BLaER1 (cell line): ENCODE data around the gene ITGA1.
A peak's percentile ranks its signal among the peaks of the same experiment; 100 is the strongest.

ENCODE experiments used
- H3K27ac ChIP-seq: shearing (Covaris generic); formaldehyde crosslinking; 2 replicates; pipeline ENCODE4 v1.8.1; 2022
- H3K27me3 ChIP-seq: shearing (Covaris generic); formaldehyde crosslinking; 2 replicates; pipeline ENCODE4 v1.8.1; 2022
- H3K36me3 ChIP-seq: shearing (Covaris generic); formaldehyde crosslinking; 2 replicates; pipeline ENCODE4 v1.8.1; 2022
- H3K4me1 ChIP-seq: shearing (Covaris generic); formaldehyde crosslinking; 2 replicates; pipeline ENCODE4 v1.8.1; 2022
- H3K4me2 ChIP-seq: shearing (Covaris generic); formaldehyde crosslinking; 2 replicates; pipeline ENCODE4 v1.8.1; 2022
- H3K4me3 ChIP-seq: shearing (Covaris generic); formaldehyde crosslinking; 2 replicates; pipeline ENCODE4 v1.8.1; 2022
- H3K9ac ChIP-seq: shearing (Covaris generic); formaldehyde crosslinking; 2 replicates; pipeline ENCODE4 v1.8.1; 2022
- H3K9me3 ChIP-seq: shearing (Covaris generic); formaldehyde crosslinking; 2 replicates; pipeline ENCODE4 v1.8.1; 2022
- H4K20me1 ChIP-seq: shearing (Covaris generic); formaldehyde crosslinking; 2 replicates; pipeline ENCODE4 v1.8.1; 2022
- Cebpa-rat ChIP-seq: shearing (Covaris generic); IDR thresholded peaks from 2 replicates; pipeline ENCODE4 v1.8.1; 2022

The ITGA1 gene

DNA sequence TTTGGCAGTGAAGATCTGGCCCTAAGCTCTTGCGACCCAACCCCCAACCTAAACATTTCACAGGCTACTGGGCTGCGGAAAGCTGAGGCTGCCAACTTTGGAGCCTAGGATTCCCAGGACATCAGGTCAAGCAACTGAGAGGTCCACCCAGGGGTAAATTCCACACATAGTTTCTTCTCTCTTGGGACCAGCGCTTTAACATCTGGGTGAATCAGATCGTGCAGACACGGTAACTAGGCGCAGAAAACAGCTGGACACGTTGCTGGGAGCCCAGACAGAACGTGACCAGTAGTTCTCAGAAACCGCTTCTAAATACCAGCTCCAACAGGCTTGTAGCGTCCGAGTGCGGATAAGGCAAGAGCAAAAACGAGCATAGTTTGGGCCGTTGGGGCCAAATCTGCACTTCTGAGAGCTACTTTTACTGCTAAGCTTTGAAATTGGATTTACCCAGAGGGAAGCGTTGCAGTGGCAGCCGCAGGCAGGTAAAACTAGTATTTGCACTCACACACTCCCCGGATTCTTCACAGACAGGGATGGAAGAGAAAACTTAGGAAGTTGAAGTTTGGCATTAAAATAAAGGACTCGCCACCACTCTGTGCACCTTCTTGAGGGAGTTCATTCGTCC is 11.8 kb downstream of the ITGA1 start:
- Histone ChIP-seq H3K4me1 (peaks cover 44% of the 10 kb centered on the region), H3K9ac (peak overlapping the region; percentile 81), H3K27me3 (no peaks in the 10 kb centered on the region), H3K27ac (peak overlapping the region; percentile 82; the same call in 1 of the 2 replicates), H4K20me1 (peaks cover 35% of the 10 kb centered on the region), H3K9me3 (no peaks in the 10 kb centered on the region), H3K36me3 (peaks cover 5% of the 10 kb centered on the region; the same call in 1 of the 2 replicates), H3K4me3 (peak overlapping the region; percentile 85), H3K4me2 (peak overlapping the region; percentile 95)
- TF ChIP-seq Cebpa-rat = no peak

DNA sequence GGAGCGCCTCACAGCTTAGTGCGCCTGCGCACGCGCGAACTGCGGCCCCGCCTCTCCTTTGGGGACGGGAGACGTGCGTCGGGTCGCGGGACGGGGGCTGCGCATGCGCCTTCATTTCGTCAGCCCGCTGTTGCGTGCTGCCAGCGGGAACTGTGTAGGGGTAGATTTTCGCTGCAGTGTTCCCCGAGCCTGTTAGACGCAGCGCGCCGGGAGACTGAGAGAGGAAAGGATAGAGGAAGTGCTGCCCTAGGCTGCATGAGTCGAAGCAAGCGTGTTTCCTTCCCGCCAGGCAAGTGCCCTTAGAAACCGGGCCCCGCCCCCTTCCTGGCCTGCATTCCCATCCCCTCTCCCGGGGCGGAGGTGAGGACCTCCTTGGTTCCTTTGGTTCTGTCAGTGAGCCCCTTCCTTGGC is 12.3 kb downstream of the ITGA1 start:
- no peaks in the 10 kb centered on the region for H3K27me3 ChIP-seq
- H4K20me1 ChIP-seq = peaks cover 40% of the 10 kb centered on the region
- H3K27ac ChIP-seq = peak overlapping the region; percentile 82
- peaks cover 6% of the 10 kb centered on the region; the same call in 1 of the 2 replicates for H3K36me3 ChIP-seq
- H3K4me3 ChIP-seq = peak overlapping the region; percentile 85
- TF ChIP-seq Cebpa-rat = no peak
- peak overlapping the region; percentile 81 for H3K9ac ChIP-seq
- peak overlapping the region; percentile 95 for H3K4me2 ChIP-seq
- no peaks in the 10 kb centered on the region for H3K9me3 ChIP-seq
- H3K4me1 ChIP-seq = peaks cover 44% of the 10 kb centered on the region

DNA sequence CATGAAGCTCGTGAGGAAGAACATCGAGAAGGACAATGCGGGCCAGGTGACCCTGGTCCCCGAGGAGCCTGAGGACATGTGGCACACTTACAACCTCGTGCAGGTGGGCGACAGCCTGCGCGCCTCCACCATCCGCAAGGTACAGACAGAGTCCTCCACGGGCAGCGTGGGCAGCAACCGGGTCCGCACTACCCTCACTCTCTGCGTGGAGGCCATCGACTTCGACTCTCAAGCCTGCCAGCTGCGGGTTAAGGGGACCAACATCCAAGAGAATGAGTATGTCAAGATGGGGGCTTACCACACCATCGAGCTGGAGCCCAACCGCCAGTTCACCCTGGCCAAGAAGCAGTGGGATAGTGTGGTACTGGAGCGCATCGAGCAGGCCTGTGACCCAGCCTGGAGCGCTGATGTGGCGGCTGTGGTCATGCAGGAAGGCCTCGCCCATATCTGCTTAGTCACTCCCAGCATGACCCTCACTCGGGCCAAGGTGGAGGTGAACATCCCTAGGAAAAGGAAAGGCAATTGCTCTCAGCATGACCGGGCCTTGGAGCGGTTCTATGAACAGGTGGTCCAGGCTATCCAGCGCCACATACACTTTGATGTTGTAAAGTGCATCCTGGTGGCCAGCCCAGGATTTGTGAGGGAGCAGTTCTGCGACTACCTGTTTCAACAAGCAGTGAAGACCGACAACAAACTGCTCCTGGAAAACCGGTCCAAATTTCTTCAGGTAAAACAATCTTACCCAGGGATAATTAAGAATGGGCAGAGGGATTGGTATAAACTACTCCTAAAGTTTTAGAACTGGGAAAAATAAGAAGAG is 12.9 kb downstream of the ITGA1 start:
- Histone ChIP-seq H3K4me1 (peaks cover 44% of the 10 kb centered on the region), H3K27ac (peak overlapping the region; percentile 82), H3K9ac (peak overlapping the region; percentile 81), H3K9me3 (no peaks in the 10 kb centered on the region), H3K4me3 (peak overlapping the region; percentile 85), H4K20me1 (peaks cover 43% of the 10 kb centered on the region), H3K4me2 (peak overlapping the region; percentile 95), H3K27me3 (no peaks in the 10 kb centered on the region), H3K36me3 (peaks cover 9% of the 10 kb centered on the region; the same call in 1 of the 2 replicates)
- TF ChIP-seq Cebpa-rat = no peak

DNA sequence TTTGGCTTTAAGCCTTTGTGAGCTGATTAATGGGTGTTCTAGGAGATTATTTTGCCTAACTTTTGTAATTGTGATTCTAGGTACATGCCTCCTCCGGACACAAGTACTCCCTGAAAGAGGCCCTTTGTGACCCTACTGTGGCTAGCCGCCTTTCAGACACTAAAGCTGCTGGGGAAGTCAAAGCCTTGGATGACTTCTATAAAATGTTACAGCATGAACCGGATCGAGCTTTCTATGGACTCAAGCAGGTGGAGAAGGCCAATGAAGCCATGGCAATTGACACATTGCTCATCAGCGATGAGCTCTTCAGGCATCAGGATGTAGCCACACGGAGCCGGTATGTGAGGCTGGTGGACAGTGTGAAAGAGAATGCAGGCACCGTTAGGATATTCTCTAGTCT is 13.6 kb downstream of the ITGA1 start:
- no peak overlapping the region for H3K27ac ChIP-seq
- peaks cover 44% of the 10 kb centered on the region for H3K4me1 ChIP-seq
- H3K4me2 ChIP-seq = peak overlapping the region; percentile 95

DNA sequence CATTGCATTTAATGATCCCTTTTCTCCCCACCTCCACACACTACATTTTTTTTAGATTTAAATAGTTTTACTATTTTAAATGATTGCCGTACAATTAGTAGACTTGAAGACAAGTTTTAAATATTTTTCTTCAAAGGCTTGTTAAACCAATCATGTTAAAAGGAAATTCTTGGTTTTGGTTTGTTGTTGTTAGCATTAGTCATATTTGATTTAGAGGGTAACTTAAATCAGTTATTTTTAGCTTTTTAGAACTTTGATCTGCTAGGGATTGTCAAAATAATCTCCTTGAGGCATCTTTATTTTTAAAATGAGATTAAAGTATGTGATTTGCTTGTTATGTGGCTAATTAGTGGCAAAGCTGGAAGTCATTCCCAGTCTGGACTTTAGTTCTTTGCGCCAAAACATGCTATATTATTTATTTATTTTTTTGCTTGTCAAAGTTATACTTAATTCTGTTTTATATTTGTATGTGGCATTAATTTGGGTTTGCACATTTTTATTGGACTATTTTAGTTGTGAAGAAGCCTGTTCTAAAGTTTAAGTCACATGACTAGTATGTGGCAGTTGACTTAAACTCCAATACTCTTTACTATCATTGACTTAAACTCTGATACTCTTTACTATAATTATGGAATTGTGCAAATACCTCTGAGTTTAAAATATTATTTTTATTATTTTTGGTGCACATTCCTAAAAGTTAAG is 14.7 kb downstream of the ITGA1 start:
- H3K4me1 ChIP-seq = peaks cover 44% of the 10 kb centered on the region
- peak overlapping the region; percentile 95 for H3K4me2 ChIP-seq
- no peak overlapping the region for H3K9ac ChIP-seq
- peaks cover 9% of the 10 kb centered on the region; the same call in 1 of the 2 replicates for H3K36me3 ChIP-seq
- no peak overlapping the region for H3K27ac ChIP-seq
- H3K9me3 ChIP-seq = no peaks in the 10 kb centered on the region
- no peak for TF ChIP-seq Cebpa-rat
- H3K27me3 ChIP-seq = no peaks in the 10 kb centered on the region
- H4K20me1 ChIP-seq = peaks cover 43% of the 10 kb centered on the region
- peak overlapping the region; percentile 85 for H3K4me3 ChIP-seq

More for the DNA sequence above, 13.6 kb downstream of the ITGA1 start:
- TF ChIP-seq Cebpa-rat = no peak
- H3K9me3 ChIP-seq = no peaks in the 10 kb centered on the region
- H3K36me3 ChIP-seq = peaks cover 9% of the 10 kb centered on the region; the same call in 1 of the 2 replicates
- peaks cover 43% of the 10 kb centered on the region for H4K20me1 ChIP-seq
- peak overlapping the region; percentile 81 for H3K9ac ChIP-seq
- H3K4me3 ChIP-seq = peak overlapping the region; percentile 85
- H3K27me3 ChIP-seq = no peaks in the 10 kb centered on the region

DNA sequence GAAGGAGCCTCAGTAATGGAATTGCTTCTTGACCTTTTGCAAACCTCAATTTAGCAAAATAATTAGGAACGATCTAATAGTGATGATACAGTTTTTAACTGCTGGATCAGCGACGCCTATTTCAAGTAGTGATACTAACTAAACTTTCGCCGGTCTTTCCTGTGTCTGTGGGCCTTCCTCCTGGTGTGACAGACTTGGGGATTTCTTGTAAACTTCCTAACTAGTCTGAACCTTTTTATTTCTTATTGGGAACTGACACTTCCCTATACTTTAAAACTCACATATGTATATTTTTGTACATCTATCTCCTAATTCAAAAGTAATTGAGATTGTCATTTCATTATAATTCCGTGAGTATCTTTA is 15.2 kb downstream of the ITGA1 start:
- no peak overlapping the region for H3K9ac ChIP-seq
- H3K27ac ChIP-seq = no peak overlapping the region
- peaks cover 44% of the 10 kb centered on the region for H3K4me1 ChIP-seq
- H3K4me2 ChIP-seq = peak overlapping the region; percentile 95
- no peak for TF ChIP-seq Cebpa-rat
- 0 out of 2 replicates have a peak overlapping the region, but pooled peaks have one; percentile 85 for H3K4me3 ChIP-seq
- no peaks in the 10 kb centered on the region for H3K27me3 ChIP-seq
- H4K20me1 ChIP-seq = peaks cover 43% of the 10 kb centered on the region
- peaks cover 9% of the 10 kb centered on the region; the same call in 1 of the 2 replicates for H3K36me3 ChIP-seq
- no peaks in the 10 kb centered on the region for H3K9me3 ChIP-seq

DNA sequence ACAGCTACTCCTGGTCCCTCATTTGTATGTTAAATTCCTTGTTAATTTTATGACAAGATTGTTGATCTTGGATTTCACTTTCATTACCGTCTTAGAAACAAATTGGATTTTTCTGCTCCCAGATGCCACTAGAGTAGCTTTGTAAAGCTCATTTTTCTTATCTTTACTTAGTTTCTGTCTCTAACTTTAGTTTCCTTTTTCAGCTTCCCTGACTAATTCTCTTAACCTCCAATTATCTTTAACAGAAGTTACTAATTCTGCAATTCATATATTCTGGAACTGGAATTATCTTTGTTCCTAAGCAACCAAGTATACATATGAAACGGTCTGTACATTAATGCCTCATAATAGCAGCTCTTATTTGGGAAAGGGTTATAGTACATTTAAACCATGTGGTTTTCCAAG is 16.7 kb downstream of the ITGA1 start:
- H3K27me3 ChIP-seq = no peaks in the 10 kb centered on the region
- no peak overlapping the region for H3K4me3 ChIP-seq
- no peak overlapping the region for H3K4me2 ChIP-seq
- peaks cover 43% of the 10 kb centered on the region for H4K20me1 ChIP-seq
- H3K4me1 ChIP-seq = peaks cover 34% of the 10 kb centered on the region
- H3K9me3 ChIP-seq = no peaks in the 10 kb centered on the region
- peaks cover 9% of the 10 kb centered on the region; the same call in 1 of the 2 replicates for H3K36me3 ChIP-seq
- no peak for TF ChIP-seq Cebpa-rat
- no peak overlapping the region for H3K27ac ChIP-seq
- H3K9ac ChIP-seq = no peak overlapping the region

DNA sequence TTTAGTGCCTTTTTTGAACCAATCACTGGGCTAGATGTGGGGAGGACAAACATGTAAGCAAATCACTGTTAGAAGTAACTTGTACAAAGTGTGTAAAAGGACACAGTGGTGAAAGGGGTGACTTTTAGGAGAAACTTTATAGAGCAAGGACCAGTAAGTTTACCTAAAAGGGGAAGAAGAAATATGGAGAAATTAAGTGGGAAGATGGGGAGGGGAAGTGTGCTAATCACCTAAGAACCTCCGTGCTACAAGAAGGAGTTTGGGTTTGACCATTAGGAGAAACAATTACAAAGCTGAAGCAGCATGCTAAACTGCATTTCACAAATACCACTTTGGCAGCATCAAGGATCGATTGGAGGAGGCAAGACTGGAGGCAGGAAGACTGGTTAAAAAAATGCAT is 17.3 kb downstream of the ITGA1 start:
- Histone ChIP-seq H3K27ac (no peak overlapping the region), H3K4me3 (no peak overlapping the region), H3K9ac (no peak overlapping the region), H3K36me3 (peaks cover 9% of the 10 kb centered on the region; the same call in 1 of the 2 replicates), H3K27me3 (no peaks in the 10 kb centered on the region), H3K4me1 (peaks cover 34% of the 10 kb centered on the region), H3K4me2 (no peak overlapping the region), H4K20me1 (peaks cover 43% of the 10 kb centered on the region), H3K9me3 (no peaks in the 10 kb centered on the region)
- TF ChIP-seq Cebpa-rat = no peak

DNA sequence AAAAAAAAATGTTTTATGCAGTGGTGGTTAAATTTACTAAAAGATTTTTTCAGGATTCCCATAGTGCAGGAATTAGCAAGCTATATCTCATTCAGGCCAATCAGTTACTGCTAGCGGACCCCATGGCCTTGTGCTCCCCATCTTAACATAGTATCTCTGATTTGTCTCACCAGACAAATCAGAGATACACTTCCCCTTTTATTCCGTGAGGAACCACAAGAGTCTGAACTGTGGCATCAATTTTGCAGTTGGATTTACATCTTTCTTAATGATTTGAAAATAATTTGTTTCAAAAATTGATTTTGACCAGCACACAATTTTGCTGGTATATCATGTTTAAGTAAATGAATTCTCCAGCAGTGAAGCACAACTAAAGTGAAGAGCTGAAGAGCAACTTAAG is 17.9 kb downstream of the ITGA1 start:
- Histone ChIP-seq H3K9me3 (no peaks in the 10 kb centered on the region), H3K27ac (no peak overlapping the region), H3K4me3 (no peak overlapping the region), H3K9ac (no peak overlapping the region), H3K36me3 (peaks cover 9% of the 10 kb centered on the region; the same call in 1 of the 2 replicates), H3K4me1 (peaks cover 34% of the 10 kb centered on the region), H4K20me1 (peaks cover 43% of the 10 kb centered on the region), H3K27me3 (no peaks in the 10 kb centered on the region), H3K4me2 (no peak overlapping the region)
- TF ChIP-seq Cebpa-rat = no peak
